ENCODE results near the gene HMCES.

HMCES gene

GRCh38 chr3:129315998-129316247 is 37.3 kb downstream of the HMCES start:
- H3K27me3 ChIP-seq (ENCODE audit: control insufficient read depth in 3 of 3, insufficient read depth in 3 of 3, low read depth in 1 of 3, low read length in 3 of 3), result no peaks in the 10 kb centered on the region

GRCh38 chr3:129316248-129317013 is 37.8 kb downstream of the HMCES start:
- Histone ChIP-seq H3K14ac (ENCODE audit: low read length) (peak overlapping the region; percentile 94), H3K18ac (ENCODE audit: low read length) (peak overlapping the region; percentile 95), H3K27me3 (ENCODE audit: control insufficient read depth in 3 of 3, insufficient read depth in 3 of 3, low read depth in 1 of 3, low read length in 3 of 3) (no peaks in the 10 kb centered on the region), H2BK15ac (ENCODE audit: low read length) (peak overlapping the region; percentile 96), H3K23ac (ENCODE audit: low read depth, low read length, poor library complexity) (peak overlapping the region; percentile 99), H3K79me1 (ENCODE audit: low read depth, low read length) (peaks cover 21% of the 10 kb centered on the region), H4K91ac (ENCODE audit: low read depth, low read length, poor library complexity) (no peak overlapping the region), H3K36me3 (replicated peaks in 1 of 2; ENCODE audit: control insufficient read depth in 2 of 2, insufficient read depth in 2 of 2, low read length in 2 of 2) (peaks cover 20 to 30% of the 10 kb centered on the region in 2 donors), H4K8ac (ENCODE audit: low read depth, low read length) (no peak overlapping the region), H2AK5ac (ENCODE audit: low read depth, low read length) (peak overlapping the region; percentile 97), H3K4me3 (ENCODE audit: low read length in 2 of 2) (peak overlapping the region; percentile 97 to 100), H3K4ac (ENCODE audit: low read length) (no peak overlapping the region), H3K4me2 (ENCODE audit: insufficient read depth, low read length, poor library complexity, severe bottlenecking) (peak overlapping the region; percentile 87), H3K9me3 (replicated peaks in 1 of 2; ENCODE audit: control insufficient read depth in 2 of 2, insufficient read depth in 1 of 2, low read depth in 1 of 2, low read length in 2 of 2) (peaks cover 0 to 3% of the 10 kb centered on the region in 2 donors), H2BK5ac (ENCODE audit: low read length) (peak overlapping the region; percentile 91), H2BK12ac (ENCODE audit: low read length) (no peak overlapping the region), H2AFZ (ENCODE audit: low read length) (peak overlapping the region; percentile 98), H3K4me1 (ENCODE audit: control insufficient read depth in 2 of 2, insufficient read depth in 1 of 2, low read depth in 1 of 2, low read length in 2 of 2) (peaks cover 0 to 11% of the 10 kb centered on the region in 2 donors), H3K9ac (ENCODE audit: low read depth, low read length, poor library complexity) (peak overlapping the region; percentile 75), H3K27ac (replicated peaks; ENCODE audit: low read length) (peak overlapping the region; percentile 68), H2BK120ac (ENCODE audit: low read depth, low read length) (peak overlapping the region; percentile 43)
- DNase-seq (ENCODE audit: low spot score), result peak; percentile 90
- WGBS, 2 donors (ENCODE audit: extremely low coverage in 2 of 2, insufficient read length in 2 of 2, insufficient replicate concordance in 1 of 2), result no CpG with 5 or more reads among the region's 65 CpGs

More at GRCh38 chr3:129315998-129316247, 37.3 kb downstream of the HMCES start:
- Histone ChIP-seq H4K8ac (ENCODE audit: low read depth, low read length) (no peak overlapping the region), H2BK15ac (ENCODE audit: low read length) (no peak overlapping the region), H3K18ac (ENCODE audit: low read length) (peak overlapping the region; percentile 74), H3K79me1 (ENCODE audit: low read depth, low read length) (peaks cover 18% of the 10 kb centered on the region), H3K36me3 (replicated peaks in 1 of 2; ENCODE audit: control insufficient read depth in 2 of 2, insufficient read depth in 2 of 2, low read length in 2 of 2) (peaks cover 15 to 25% of the 10 kb centered on the region in 2 donors), H4K91ac (ENCODE audit: low read depth, low read length, poor library complexity) (no peak overlapping the region), H2BK120ac (ENCODE audit: low read depth, low read length) (peak overlapping the region; percentile 10), H3K4ac (ENCODE audit: low read length) (no peak overlapping the region), H2BK12ac (ENCODE audit: low read length) (no peak overlapping the region), H3K23ac (ENCODE audit: low read depth, low read length, poor library complexity) (peak overlapping the region; percentile 99), H2AK5ac (ENCODE audit: low read depth, low read length) (peak overlapping the region; percentile 97), H3K9ac (ENCODE audit: low read depth, low read length, poor library complexity) (no peak overlapping the region), H3K9me3 (replicated peaks in 1 of 2; ENCODE audit: control insufficient read depth in 2 of 2, insufficient read depth in 1 of 2, low read depth in 1 of 2, low read length in 2 of 2) (peaks cover 0 to under 1% of the 10 kb centered on the region in 2 donors), H3K4me3 (ENCODE audit: low read length in 2 of 2) (peak overlapping the region; percentile 97 to 100), H2BK5ac (ENCODE audit: low read length) (peak overlapping the region; percentile 91), H3K14ac (ENCODE audit: low read length) (no peak overlapping the region), H2AFZ (ENCODE audit: low read length) (peak overlapping the region; percentile 98), H3K4me1 (ENCODE audit: control insufficient read depth in 2 of 2, insufficient read depth in 1 of 2, low read depth in 1 of 2, low read length in 2 of 2) (peaks cover 0 to 11% of the 10 kb centered on the region in 2 donors), H3K4me2 (ENCODE audit: insufficient read depth, low read length, poor library complexity, severe bottlenecking) (no peak overlapping the region), H3K27ac (replicated peaks; ENCODE audit: low read length) (peak overlapping the region; percentile 68)
- DNase-seq (ENCODE audit: low spot score), result no peak
- no CpG with 5 or more reads among the region's 34 CpGs for WGBS, 2 donors (ENCODE audit: extremely low coverage in 2 of 2, insufficient read length in 2 of 2, insufficient replicate concordance in 1 of 2)

- no peak overlapping the region for H3K27ac ChIP-seq (replicated peaks; ENCODE audit: low read length)
- peak overlapping the region; percentile 98 for H2AFZ ChIP-seq (ENCODE audit: low read length)
- H3K79me1 ChIP-seq (ENCODE audit: low read depth, low read length), result peaks cover 24% of the 10 kb centered on the region
- H3K27me3 ChIP-seq (ENCODE audit: control insufficient read depth in 3 of 3, insufficient read depth in 3 of 3, low read depth in 1 of 3, low read length in 3 of 3), result no peaks in the 10 kb centered on the region
- H3K36me3 ChIP-seq (replicated peaks in 1 of 2; ENCODE audit: control insufficient read depth in 2 of 2, insufficient read depth in 2 of 2, low read length in 2 of 2), result peaks cover 26 to 36% of the 10 kb centered on the region in 2 donors
- H3K9me3 ChIP-seq (replicated peaks in 1 of 2; ENCODE audit: control insufficient read depth in 2 of 2, insufficient read depth in 1 of 2, low read depth in 1 of 2, low read length in 2 of 2), result peaks cover 0 to 3% of the 10 kb centered on the region in 2 donors
- H3K4me3 ChIP-seq (ENCODE audit: low read length in 2 of 2), result peak overlapping the region in 1 of 2 donors; percentile 100
- no CpG with 5 or more reads among the region's 15 CpGs for WGBS, 2 donors (ENCODE audit: extremely low coverage in 2 of 2, insufficient read length in 2 of 2, insufficient replicate concordance in 1 of 2)
- peaks cover 0 to 11% of the 10 kb centered on the region in 2 donors for H3K4me1 ChIP-seq (ENCODE audit: control insufficient read depth in 2 of 2, insufficient read depth in 1 of 2, low read depth in 1 of 2, low read length in 2 of 2)
- H3K14ac ChIP-seq (ENCODE audit: low read length), result no peak overlapping the region
- no peak overlapping the region for H3K23ac ChIP-seq (ENCODE audit: low read depth, low read length, poor library complexity)
- H2BK15ac ChIP-seq (ENCODE audit: low read length), result peak overlapping the region; percentile 96
- H2AK5ac ChIP-seq (ENCODE audit: low read depth, low read length), result peak overlapping the region; percentile 96
- no peak overlapping the region for H3K4ac ChIP-seq (ENCODE audit: low read length)
- peak overlapping the region; percentile 91 for H2BK5ac ChIP-seq (ENCODE audit: low read length)
- H4K91ac ChIP-seq (ENCODE audit: low read depth, low read length, poor library complexity), result no peak overlapping the region
- no peak for DNase-seq (ENCODE audit: low spot score)
- peak overlapping the region; percentile 87 for H3K4me2 ChIP-seq (ENCODE audit: insufficient read depth, low read length, poor library complexity, severe bottlenecking)
- peak overlapping the region; percentile 95 for H3K18ac ChIP-seq (ENCODE audit: low read length)
- H2BK120ac ChIP-seq (ENCODE audit: low read depth, low read length), result peak overlapping the region; percentile 43
- H4K8ac ChIP-seq (ENCODE audit: low read depth, low read length), result no peak overlapping the region
- peak overlapping the region; percentile 27 for H3K9ac ChIP-seq (ENCODE audit: low read depth, low read length, poor library complexity)
- H2BK12ac ChIP-seq (ENCODE audit: low read length), result no peak overlapping the region
Measured at GRCh38 chr3:129317014-129317771, 38.5 kb downstream of the HMCES start.

GRCh38 chr3:129317848-129318247 is 39.2 kb downstream of the HMCES start:
- H3K27ac ChIP-seq (replicated peaks; ENCODE audit: low read length), result no peak overlapping the region
- no peak overlapping the region for H4K91ac ChIP-seq (ENCODE audit: low read depth, low read length, poor library complexity)
- H3K79me1 ChIP-seq (ENCODE audit: low read depth, low read length), result peaks cover 24% of the 10 kb centered on the region
- H3K9me3 ChIP-seq (replicated peaks in 1 of 2; ENCODE audit: control insufficient read depth in 2 of 2, insufficient read depth in 1 of 2, low read depth in 1 of 2, low read length in 2 of 2), result peaks cover 0 to 3% of the 10 kb centered on the region in 2 donors
- no peak overlapping the region for H3K4me3 ChIP-seq (ENCODE audit: low read length in 2 of 2)
- no peak overlapping the region for H3K14ac ChIP-seq (ENCODE audit: low read length)
- peak overlapping the region; percentile 46 for H3K9ac ChIP-seq (ENCODE audit: low read depth, low read length, poor library complexity)
- no peaks in the 10 kb centered on the region for H3K27me3 ChIP-seq (ENCODE audit: control insufficient read depth in 3 of 3, insufficient read depth in 3 of 3, low read depth in 1 of 3, low read length in 3 of 3)
- H3K23ac ChIP-seq (ENCODE audit: low read depth, low read length, poor library complexity), result no peak overlapping the region
- no peak overlapping the region for H3K4ac ChIP-seq (ENCODE audit: low read length)
- no peak overlapping the region for H2BK15ac ChIP-seq (ENCODE audit: low read length)
- peaks cover 0 to 11% of the 10 kb centered on the region in 2 donors for H3K4me1 ChIP-seq (ENCODE audit: control insufficient read depth in 2 of 2, insufficient read depth in 1 of 2, low read depth in 1 of 2, low read length in 2 of 2)
- no CpG with 5 or more reads among the region's 5 CpGs for WGBS, 2 donors (ENCODE audit: extremely low coverage in 2 of 2, insufficient read length in 2 of 2, insufficient replicate concordance in 1 of 2)
- no peak overlapping the region for H2BK5ac ChIP-seq (ENCODE audit: low read length)
- H4K8ac ChIP-seq (ENCODE audit: low read depth, low read length), result no peak overlapping the region
- H3K36me3 ChIP-seq (replicated peaks in 1 of 2; ENCODE audit: control insufficient read depth in 2 of 2, insufficient read depth in 2 of 2, low read length in 2 of 2), result peaks cover 26 to 36% of the 10 kb centered on the region in 2 donors
- DNase-seq (ENCODE audit: low spot score), result no peak
- H2AFZ ChIP-seq (ENCODE audit: low read length), result no peak overlapping the region
- no peak overlapping the region for H2BK12ac ChIP-seq (ENCODE audit: low read length)
- H3K18ac ChIP-seq (ENCODE audit: low read length), result no peak overlapping the region
- H3K4me2 ChIP-seq (ENCODE audit: insufficient read depth, low read length, poor library complexity, severe bottlenecking), result no peak overlapping the region
- H2BK120ac ChIP-seq (ENCODE audit: low read depth, low read length), result no peak overlapping the region
- H2AK5ac ChIP-seq (ENCODE audit: low read depth, low read length), result no peak overlapping the region
